Omental fat pad (tissue), 4 donors: Measurements from ENCODE around the gene MX2. TPM values are rescaled to one million over a fixed set of nuclear protein-coding genes. Genes with fewer than 3 reads are reported as not detected.

Source experiments
- ATAC-seq: fragments of 150-250 bp; one replicate; pipeline ENCODE4 v1.9.1; 2016; ENCODE audit warnings: mild to moderate bottlenecking, moderate library complexity; ENCODE audit not compliant: low FRiP score
- DNase-seq: peaks from one replicate; pipeline ENCODE4 v3.0.0-alpha.2; 2019; ENCODE audit warnings: low spot score
- total RNA-seq, 4 donors: library from RNA; depleted of rRNA; stranded (reverse); fragments of >200 nt; gene quantifications; one replicate each; pipeline ENCODE4 v1.1.0, GENCODE V29; 2016
- TF ChIP-seq, protein P1 (sequence below), 3 donors: fragments of 450-650 bp; IDR thresholded peaks; one replicate each; pipeline ENCODE4 v1.5.1; 2016 to 2017; ENCODE audit warnings: antibody characterized with exemption in 3 of 3, mild to moderate bottlenecking in 3 of 3, moderate library complexity in 2 of 3

The MX2 gene
- total RNA-seq, 4 donors from 2014 or later: 11.9 to 39.6 (median 28.7) TPM

DNA sequence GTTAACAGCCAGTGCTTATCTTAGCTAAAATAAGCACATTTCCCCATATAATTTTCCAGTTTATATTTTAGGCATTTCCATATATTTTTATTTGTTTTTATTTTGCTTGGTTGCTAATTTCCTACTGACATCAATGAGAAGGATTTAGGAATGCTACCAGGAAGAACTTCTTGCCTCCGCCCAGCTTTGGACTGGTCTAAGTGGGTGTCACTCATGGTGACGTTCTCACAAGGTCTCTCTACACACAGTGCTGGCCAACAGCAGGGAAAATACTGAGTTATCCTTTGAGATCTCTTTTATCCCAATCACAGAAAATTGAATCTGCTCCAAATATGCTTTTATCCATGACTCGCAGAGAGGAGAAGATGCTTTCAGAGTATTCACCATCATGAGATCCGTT is 77.4 kb downstream of the MX2 start:
- TF ChIP-seq, protein P1, sequence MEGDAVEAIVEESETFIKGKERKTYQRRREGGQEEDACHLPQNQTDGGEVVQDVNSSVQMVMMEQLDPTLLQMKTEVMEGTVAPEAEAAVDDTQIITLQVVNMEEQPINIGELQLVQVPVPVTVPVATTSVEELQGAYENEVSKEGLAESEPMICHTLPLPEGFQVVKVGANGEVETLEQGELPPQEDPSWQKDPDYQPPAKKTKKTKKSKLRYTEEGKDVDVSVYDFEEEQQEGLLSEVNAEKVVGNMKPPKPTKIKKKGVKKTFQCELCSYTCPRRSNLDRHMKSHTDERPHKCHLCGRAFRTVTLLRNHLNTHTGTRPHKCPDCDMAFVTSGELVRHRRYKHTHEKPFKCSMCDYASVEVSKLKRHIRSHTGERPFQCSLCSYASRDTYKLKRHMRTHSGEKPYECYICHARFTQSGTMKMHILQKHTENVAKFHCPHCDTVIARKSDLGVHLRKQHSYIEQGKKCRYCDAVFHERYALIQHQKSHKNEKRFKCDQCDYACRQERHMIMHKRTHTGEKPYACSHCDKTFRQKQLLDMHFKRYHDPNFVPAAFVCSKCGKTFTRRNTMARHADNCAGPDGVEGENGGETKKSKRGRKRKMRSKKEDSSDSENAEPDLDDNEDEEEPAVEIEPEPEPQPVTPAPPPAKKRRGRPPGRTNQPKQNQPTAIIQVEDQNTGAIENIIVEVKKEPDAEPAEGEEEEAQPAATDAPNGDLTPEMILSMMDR (IDR thresholded peaks at IDR 0.05): no peak
- ATAC-seq: no peak
- no peak for DNase-seq

DNA sequence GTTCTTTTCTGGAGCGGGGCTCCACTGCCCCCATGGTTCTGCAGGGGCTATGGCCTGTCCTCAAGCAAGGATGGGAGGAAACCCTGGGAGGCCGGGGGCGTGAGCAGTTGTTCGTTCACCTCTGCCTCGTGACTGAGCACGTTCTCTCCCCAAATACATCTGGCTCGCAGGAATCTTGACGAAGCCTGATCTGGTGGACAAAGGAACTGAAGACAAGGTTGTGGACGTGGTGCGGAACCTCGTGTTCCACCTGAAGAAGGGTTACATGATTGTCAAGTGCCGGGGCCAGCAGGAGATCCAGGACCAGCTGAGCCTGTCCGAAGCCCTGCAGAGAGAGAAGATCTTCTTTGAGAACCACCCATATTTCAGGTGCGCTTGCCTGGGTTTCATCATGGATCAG is 79.7 kb downstream of the MX2 start:
- ATAC-seq (no peak), DNase-seq (no peak)
- TF ChIP-seq, protein P1 (IDR thresholded peaks at IDR 0.05): no peak

GRCh38 chr21:41442481-41443186 is 80.8 kb downstream of the MX2 start:
- TF ChIP-seq, protein P1 (IDR thresholded peaks at IDR 0.05): no peak
- DNase-seq (no peak), ATAC-seq (no peak)

DNA sequence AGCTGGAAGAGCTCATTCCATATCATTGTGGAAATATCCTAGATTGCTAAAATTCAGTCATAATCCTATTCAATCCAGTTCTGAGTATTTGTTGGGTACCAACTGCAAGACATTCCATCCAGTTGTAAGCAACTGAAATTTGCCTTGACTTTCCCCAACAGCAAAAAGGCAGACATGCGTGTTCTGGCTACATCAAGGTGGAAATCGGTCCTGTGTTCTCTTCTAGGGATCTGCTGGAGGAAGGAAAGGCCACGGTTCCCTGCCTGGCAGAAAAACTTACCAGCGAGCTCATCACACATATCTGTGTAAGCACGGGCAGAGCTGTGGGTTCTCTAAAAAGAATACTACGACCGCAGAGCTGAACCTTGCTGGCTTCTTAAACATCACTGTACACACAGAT is 81.7 kb downstream of the MX2 start:
- TF ChIP-seq, protein P1 (IDR thresholded peaks at IDR 0.05): no peak
- ATAC-seq (no peak), DNase-seq (no peak)

DNA sequence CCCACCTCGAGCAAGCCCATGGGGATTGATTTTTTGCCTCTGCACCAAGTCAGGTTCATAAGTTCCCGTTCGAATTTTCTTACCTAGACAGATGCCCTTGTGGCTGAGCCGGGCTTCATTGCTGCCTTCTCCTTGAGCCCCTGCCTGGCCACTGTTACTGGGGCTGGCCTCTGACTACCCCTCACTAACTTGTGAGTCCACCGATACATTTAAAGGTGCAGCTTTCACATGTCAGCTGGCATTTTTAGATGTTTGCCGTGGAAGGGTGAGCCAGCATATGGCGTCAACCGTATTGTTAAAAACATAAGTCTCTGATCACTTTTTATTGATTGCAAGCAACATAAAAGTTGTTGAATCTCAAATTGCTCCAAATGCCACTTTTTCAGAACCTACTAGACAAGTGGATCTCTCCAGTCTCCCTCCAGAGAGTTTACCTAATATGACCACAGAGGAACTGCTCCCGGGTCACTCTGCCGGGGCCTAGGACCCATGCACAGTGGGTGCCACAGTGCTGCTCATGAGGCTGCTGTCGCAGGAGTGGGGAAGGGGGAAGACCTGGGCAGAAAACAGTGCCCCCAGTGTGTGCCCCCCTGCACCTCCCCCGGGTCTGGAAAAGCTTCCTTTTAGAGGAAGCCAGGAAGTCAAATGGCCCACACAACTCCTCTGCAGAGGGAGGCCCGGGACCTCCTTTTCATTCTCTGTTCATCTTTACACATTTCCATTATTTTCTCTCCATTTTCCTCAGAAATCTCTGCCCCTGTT is 83.1 kb downstream of the MX2 start:
- ATAC-seq (no peak), DNase-seq (no peak)
- TF ChIP-seq, protein P1 (IDR thresholded peaks at IDR 0.05): no peak

- no peak for ATAC-seq
- TF ChIP-seq, protein P1 (IDR thresholded peaks at IDR 0.05): no peak
- no peak for DNase-seq
These were observed 83.6 kb downstream of the MX2 start for GRCh38 chr21:41445465-41445862.

- ATAC-seq (no peak), DNase-seq (no peak)
- TF ChIP-seq, protein P1 (IDR thresholded peaks at IDR 0.05): no peak
These were observed 84.8 kb downstream of the MX2 start for GRCh38 chr21:41446586-41446985.
